HepG2 (cell line): ENCODE results near the gene FALEC. TPM values are rescaled to one million over a fixed set of nuclear protein-coding genes. Genes with fewer than 3 reads are reported as not detected.
A peak's percentile ranks its signal among the peaks of the same experiment; 100 is the strongest.

Experiments used
- ARHGAP35 ChIP-seq: sonication (generic); formaldehyde crosslinking; IDR thresholded peaks from 2 replicates; pipeline ENCODE4 v1.9.0; 2022; ENCODE audit warnings: mild to moderate bottlenecking, inconsistent platforms, moderate library complexity, missing genetic modification reagents, borderline replicate concordance
- E2F2 ChIP-seq: sonication (generic); formaldehyde crosslinking; IDR thresholded peaks from 2 replicates; pipeline ENCODE4 v1.4.0; 2020; ENCODE audit warnings: missing genetic modification reagents, borderline replicate concordance
- HNF1A ChIP-seq, 2 experiments: sonication (generic) in 1 of 2; formaldehyde crosslinking in 1 of 2; IDR thresholded peaks; 2 replicates each; pipeline versions ENCODE4 v1.4.0 to v1.6.1; 2016 to 2020; ENCODE audit warnings: borderline replicate concordance in 1 of 2, low read depth in 1 of 2, mild to moderate bottlenecking in 1 of 2, missing genetic modification reagents in 1 of 2
- HNF4G ChIP-seq, 2 experiments: sonication (generic) in 1 of 2; formaldehyde crosslinking in 1 of 2; IDR thresholded peaks; 2 replicates each; pipeline versions ENCODE4 v1.4.0 to v1.6.1; 2011 to 2020; ENCODE audit warnings: borderline replicate concordance in 2 of 2, low read depth in 2 of 2, mild to moderate bottlenecking in 2 of 2, low read length in 1 of 2, missing genetic modification reagents in 1 of 2, moderate library complexity in 1 of 2
- MAX ChIP-seq: IDR thresholded peaks from 2 replicates; pipeline ENCODE4 v1.6.1; 2012; ENCODE audit warnings: inconsistent platforms
- MYPOP ChIP-seq: sonication (generic); formaldehyde crosslinking; IDR thresholded peaks from 2 replicates; pipeline ENCODE4 v1.8.1; 2023; ENCODE audit warnings: mild to moderate bottlenecking, moderate library complexity, missing genetic modification reagents
- NCOA5 ChIP-seq: sonication (generic); formaldehyde crosslinking; IDR thresholded peaks from 2 replicates; pipeline ENCODE4 v1.4.0; 2020; ENCODE audit warnings: missing genetic modification reagents
- NFATC3 ChIP-seq: sonication (generic); formaldehyde crosslinking; IDR thresholded peaks from 2 replicates; pipeline ENCODE4 v1.5.1; 2020; ENCODE audit warnings: mild to moderate bottlenecking, missing genetic modification reagents
- PBX3 ChIP-seq: sonication (generic); formaldehyde crosslinking; IDR thresholded peaks from 2 replicates; pipeline ENCODE4 v1.8.1; 2023; ENCODE audit warnings: missing genetic modification reagents, inconsistent platforms, borderline replicate concordance
- PHF21A ChIP-seq: sonication (generic); formaldehyde crosslinking; IDR thresholded peaks from 2 replicates; pipeline ENCODE4 v1.5.0; 2020; ENCODE audit warnings: mild to moderate bottlenecking, missing genetic modification reagents
- ZNF549 ChIP-seq: sonication (generic); formaldehyde crosslinking; IDR thresholded peaks from 2 replicates; pipeline ENCODE4 v1.5.0; 2020; ENCODE audit warnings: missing genetic modification reagents
- ZNF639 ChIP-seq: conservative IDR thresholded peaks from 2 replicates; pipeline ENCODE4 v1.6.1; 2018; ENCODE audit warnings: missing genetic modification reagents
- ZXDC ChIP-seq: sonication (generic); formaldehyde crosslinking; IDR thresholded peaks from 2 replicates; pipeline ENCODE4 v1.5.0; 2020; ENCODE audit warnings: mild to moderate bottlenecking, missing genetic modification reagents
- polyA plus RNA-seq, 8 experiments: library from polyadenylated mRNA; depleted of rRNA in 3 of 8; stranded (reverse) in 7 of 8; unstranded in 1 of 8; fragments of >200 nt; fragmentation: Illumina TruSeq in 4 of 8; extraction: Trizol in 4 of 8; gene quantifications; 2 replicates each; pipeline versions ENCODE4 v1.2.1 to v1.2.3, GENCODE V29; 2011 to 2016; ENCODE audit warnings: low read depth in 4 of 8, missing spikeins in 1 of 8, mixed read lengths in 1 of 8; ENCODE audit not compliant: insufficient read depth in 1 of 8
- total RNA-seq, 5 experiments: library from RNA; depleted of rRNA; stranded (reverse); fragments of >200 nt; fragmentation: Illumina TruSeq; extraction: Trizol; gene quantifications; 2 replicates each; pipeline ENCODE4 v1.2.3, GENCODE V29; 2016; ENCODE audit warnings: low read depth in 1 of 5

The FALEC gene
- total and polyA plus RNA-seq, 2 of the 13 experiments (the other 11 are each of a cell fraction or from before 2014, with no cell fraction given), result 0.33 to 0.71 TPM

GRCh38 chr1:150486966-150487762 is 28.4 kb upstream of the FALEC start, which contains the start of gene TARS2 (continued):
- 0 out of 2 replicates have a peak, but pooled peaks have one; percentile 44 for TF ChIP-seq E2F2
- TF ChIP-seq ARHGAP35 (CRISPR knock-in tag), result no peak
- TF ChIP-seq HNF1A (IDR thresholded peaks at IDR 0.05; ENCODE audit: low read depth), result peak; percentile 71; the same call in 1 of the 2 replicates
- TF ChIP-seq HNF1A (CRISPR knock-in tag; IDR thresholded peaks at IDR 0.05; ENCODE audit: borderline replicate concordance), result peak; percentile 41; the same call in 1 of the 2 replicates
- no peak for TF ChIP-seq ZNF549 (CRISPR knock-in tag)
- no peak for TF ChIP-seq MYPOP (CRISPR knock-in tag)
- peak; percentile 95 for TF ChIP-seq PHF21A (CRISPR knock-in tag)
- peak; percentile 92; the same call in 1 of the 2 replicates for TF ChIP-seq PBX3
- no peak for TF ChIP-seq ZXDC (CRISPR knock-in tag)
- peak; percentile 53; the same call in 1 of the 2 replicates for TF ChIP-seq ZNF639 (CRISPR knock-in tag)
- TF ChIP-seq NCOA5 (CRISPR knock-in tag), result no peak
- peak; percentile 88 for TF ChIP-seq MAX
- no peak for TF ChIP-seq HNF4G (IDR thresholded peaks at IDR 0.05; ENCODE audit: borderline replicate concordance, low read depth, low read length)
- TF ChIP-seq HNF4G (CRISPR knock-in tag; IDR thresholded peaks at IDR 0.05; ENCODE audit: borderline replicate concordance, low read depth), result no peak
- TF ChIP-seq NFATC3 (CRISPR knock-in tag), result no peak
